GM23338 (cell line): ENCODE data around the gene UBAC2.

Experiments
- CREB1 ChIP-seq: fragments of 250-450 bp; sonication (Bioruptor Pico); IDR thresholded peaks from 2 replicates; pipeline ENCODE4 v1.5.0; 2020; ENCODE audit warnings: low read depth, mild to moderate bottlenecking, moderate library complexity
- EZH2 ChIP-seq: fragments of 200-600 bp; sonication (generic); IDR thresholded peaks from one replicate; pipeline ENCODE4 v1.8.0; 2017; ENCODE audit warnings: antibody characterized with exemption, mild to moderate bottlenecking, low read depth; ENCODE audit not compliant: unreplicated experiment
- EZH2phosphoT487 ChIP-seq: fragments of 200-600 bp; sonication (generic); IDR thresholded peaks from one replicate; pipeline ENCODE4 v1.8.1; 2018; ENCODE audit warnings: antibody characterized with exemption; ENCODE audit not compliant: unreplicated experiment
- JUNB ChIP-seq: IDR thresholded peaks from one replicate; pipeline ENCODE4 v1.6.1; 2016; ENCODE audit warnings: antibody characterized with exemption; ENCODE audit not compliant: unreplicated experiment
- NANOG ChIP-seq: IDR thresholded peaks from 2 replicates; pipeline ENCODE4 v1.6.1; 2016; ENCODE audit warnings: antibody characterized with exemption, borderline replicate concordance
- POLR2AphosphoS5 ChIP-seq: IDR thresholded peaks from 2 replicates; pipeline ENCODE4 v1.6.1; 2016; ENCODE audit warnings: antibody characterized with exemption, low read depth
- ZNF331 ChIP-seq: fragments of 250-450 bp; sonication (Bioruptor Pico); IDR thresholded peaks from 2 replicates; pipeline ENCODE4 v1.5.0; 2020; ENCODE audit warnings: low read depth, mild to moderate bottlenecking, moderate library complexity
- TF ChIP-seq, protein P1 (sequence below), 2 experiments: fragments of 200-600 bp in 1 of 2; sonication (generic) in 1 of 2; conservative IDR thresholded peaks; 2 replicates each; pipeline versions ENCODE4 v1.5.1 to v1.6.1; 2016 to 2017; ENCODE audit warnings: antibody characterized with exemption in 2 of 2, low read depth in 2 of 2, mild to moderate bottlenecking in 2 of 2, moderate library complexity in 1 of 2
- TF ChIP-seq, protein P2 (sequence below): IDR thresholded peaks from one replicate; pipeline ENCODE4 v1.6.1; 2018; ENCODE audit warnings: antibody characterized with exemption; ENCODE audit not compliant: unreplicated experiment
- TF ChIP-seq, protein P3 (sequence below): IDR thresholded peaks from 2 replicates; pipeline ENCODE4 v1.6.1; 2016; ENCODE audit warnings: antibody characterized with exemption

DNA sequence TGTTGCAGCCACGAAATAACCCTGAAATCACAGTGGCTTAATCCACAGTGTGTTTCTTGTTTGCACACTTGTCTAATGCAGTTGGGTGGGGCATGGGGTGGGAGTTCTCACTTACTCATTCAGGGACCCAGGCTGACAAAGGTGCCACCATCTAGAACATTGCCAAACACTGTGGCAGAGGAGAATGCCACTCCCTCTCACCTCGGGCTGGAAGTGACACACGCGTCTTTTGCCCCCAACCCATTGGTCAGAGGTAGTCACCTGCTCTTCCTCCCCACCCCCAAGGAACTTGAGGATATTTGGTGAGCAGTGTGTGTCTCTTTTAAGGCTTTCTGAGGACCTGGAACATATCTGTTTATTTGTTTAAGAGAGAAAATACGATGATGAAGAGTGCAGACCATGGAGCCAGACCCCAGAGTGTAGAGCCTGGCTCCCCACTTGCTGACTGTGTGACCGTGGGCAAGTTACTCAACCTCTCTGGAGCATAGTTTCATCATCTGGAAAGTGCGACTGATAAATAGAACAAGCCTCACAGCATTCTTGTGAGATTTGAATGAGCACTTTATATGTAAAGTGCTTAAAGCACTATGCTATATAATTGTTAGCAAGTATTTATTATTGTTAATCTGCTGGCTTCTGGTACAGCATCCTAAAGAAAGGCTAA, 89.2 kb downstream of the UBAC2 start:
- TF ChIP-seq EZH2phosphoT487 (no peak), CREB1 (CRISPR knock-in tag) (no peak), POLR2AphosphoS5 (no peak), EZH2 (no peak), JUNB (no peak), NANOG (no peak), ZNF331 (CRISPR knock-in tag) (no peak)
- TF ChIP-seq, protein P1, sequence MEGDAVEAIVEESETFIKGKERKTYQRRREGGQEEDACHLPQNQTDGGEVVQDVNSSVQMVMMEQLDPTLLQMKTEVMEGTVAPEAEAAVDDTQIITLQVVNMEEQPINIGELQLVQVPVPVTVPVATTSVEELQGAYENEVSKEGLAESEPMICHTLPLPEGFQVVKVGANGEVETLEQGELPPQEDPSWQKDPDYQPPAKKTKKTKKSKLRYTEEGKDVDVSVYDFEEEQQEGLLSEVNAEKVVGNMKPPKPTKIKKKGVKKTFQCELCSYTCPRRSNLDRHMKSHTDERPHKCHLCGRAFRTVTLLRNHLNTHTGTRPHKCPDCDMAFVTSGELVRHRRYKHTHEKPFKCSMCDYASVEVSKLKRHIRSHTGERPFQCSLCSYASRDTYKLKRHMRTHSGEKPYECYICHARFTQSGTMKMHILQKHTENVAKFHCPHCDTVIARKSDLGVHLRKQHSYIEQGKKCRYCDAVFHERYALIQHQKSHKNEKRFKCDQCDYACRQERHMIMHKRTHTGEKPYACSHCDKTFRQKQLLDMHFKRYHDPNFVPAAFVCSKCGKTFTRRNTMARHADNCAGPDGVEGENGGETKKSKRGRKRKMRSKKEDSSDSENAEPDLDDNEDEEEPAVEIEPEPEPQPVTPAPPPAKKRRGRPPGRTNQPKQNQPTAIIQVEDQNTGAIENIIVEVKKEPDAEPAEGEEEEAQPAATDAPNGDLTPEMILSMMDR (conservative IDR thresholded peaks at IDR 0.05; ENCODE audit: low read depth in 2 of 2): no peak
- TF ChIP-seq, protein P2, sequence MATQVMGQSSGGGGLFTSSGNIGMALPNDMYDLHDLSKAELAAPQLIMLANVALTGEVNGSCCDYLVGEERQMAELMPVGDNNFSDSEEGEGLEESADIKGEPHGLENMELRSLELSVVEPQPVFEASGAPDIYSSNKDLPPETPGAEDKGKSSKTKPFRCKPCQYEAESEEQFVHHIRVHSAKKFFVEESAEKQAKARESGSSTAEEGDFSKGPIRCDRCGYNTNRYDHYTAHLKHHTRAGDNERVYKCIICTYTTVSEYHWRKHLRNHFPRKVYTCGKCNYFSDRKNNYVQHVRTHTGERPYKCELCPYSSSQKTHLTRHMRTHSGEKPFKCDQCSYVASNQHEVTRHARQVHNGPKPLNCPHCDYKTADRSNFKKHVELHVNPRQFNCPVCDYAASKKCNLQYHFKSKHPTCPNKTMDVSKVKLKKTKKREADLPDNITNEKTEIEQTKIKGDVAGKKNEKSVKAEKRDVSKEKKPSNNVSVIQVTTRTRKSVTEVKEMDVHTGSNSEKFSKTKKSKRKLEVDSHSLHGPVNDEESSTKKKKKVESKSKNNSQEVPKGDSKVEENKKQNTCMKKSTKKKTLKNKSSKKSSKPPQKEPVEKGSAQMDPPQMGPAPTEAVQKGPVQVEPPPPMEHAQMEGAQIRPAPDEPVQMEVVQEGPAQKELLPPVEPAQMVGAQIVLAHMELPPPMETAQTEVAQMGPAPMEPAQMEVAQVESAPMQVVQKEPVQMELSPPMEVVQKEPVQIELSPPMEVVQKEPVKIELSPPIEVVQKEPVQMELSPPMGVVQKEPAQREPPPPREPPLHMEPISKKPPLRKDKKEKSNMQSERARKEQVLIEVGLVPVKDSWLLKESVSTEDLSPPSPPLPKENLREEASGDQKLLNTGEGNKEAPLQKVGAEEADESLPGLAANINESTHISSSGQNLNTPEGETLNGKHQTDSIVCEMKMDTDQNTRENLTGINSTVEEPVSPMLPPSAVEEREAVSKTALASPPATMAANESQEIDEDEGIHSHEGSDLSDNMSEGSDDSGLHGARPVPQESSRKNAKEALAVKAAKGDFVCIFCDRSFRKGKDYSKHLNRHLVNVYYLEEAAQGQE: no peak
- TF ChIP-seq, protein P3, sequence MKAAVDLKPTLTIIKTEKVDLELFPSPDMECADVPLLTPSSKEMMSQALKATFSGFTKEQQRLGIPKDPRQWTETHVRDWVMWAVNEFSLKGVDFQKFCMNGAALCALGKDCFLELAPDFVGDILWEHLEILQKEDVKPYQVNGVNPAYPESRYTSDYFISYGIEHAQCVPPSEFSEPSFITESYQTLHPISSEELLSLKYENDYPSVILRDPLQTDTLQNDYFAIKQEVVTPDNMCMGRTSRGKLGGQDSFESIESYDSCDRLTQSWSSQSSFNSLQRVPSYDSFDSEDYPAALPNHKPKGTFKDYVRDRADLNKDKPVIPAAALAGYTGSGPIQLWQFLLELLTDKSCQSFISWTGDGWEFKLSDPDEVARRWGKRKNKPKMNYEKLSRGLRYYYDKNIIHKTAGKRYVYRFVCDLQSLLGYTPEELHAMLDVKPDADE: no peak
